H1 (cell line): Measurements from ENCODE around the gene ANKFN1. TPM values are rescaled to one million over a fixed set of nuclear protein-coding genes. Genes with fewer than 3 reads are reported as not detected.

Experiments
- CTCF ChIA-PET: fragments of 300-600 bp; sonication (Branson Sonifier 250); formaldehyde crosslinking; loops from one replicate; lab custom pipeline; 2021; ENCODE audit not compliant: partially characterized antibody; lab: Charles Lee
- POLR2A ChIA-PET: fragments of 300-600 bp; sonication (Branson Sonifier 250); formaldehyde crosslinking; loops from one replicate; lab custom pipeline; 2021; ENCODE audit warnings: inconsistent platforms; ENCODE audit not compliant: partially characterized antibody; lab: Charles Lee
- DNase-seq, 2 experiments: peaks; one replicate each; pipeline versions ENCODE4 v3.0.0 to v3.0.0-alpha.2; 2010 to 2022; ENCODE audit warnings: low spot score in 2 of 2, low read depth in 1 of 2, mixed read lengths in 1 of 2
- FAIRE-seq: peaks from 2 replicates; lab custom pipeline; 2011; peaks lifted over from hg19 to GRCh38; lab: Jason Lieb, UNC
- H2AFZ ChIP-seq: 2 replicates; pipeline ENCODE4 v1.8.1; 2012; ENCODE audit warnings: low read length, inconsistent platforms
- H2AK5ac ChIP-seq: 2 replicates; pipeline ENCODE4 v1.6.1; 2013; ENCODE audit warnings: low read depth, low read length
- H2BK120ac ChIP-seq: replicated peaks from 2 replicates; pipeline ENCODE3; 2013; ENCODE audit warnings: low read depth, low read length, inconsistent platforms
- H2BK12ac ChIP-seq: 2 replicates; pipeline ENCODE4 v1.6.1; 2013; ENCODE audit warnings: low read depth, low read length
- H2BK15ac ChIP-seq: 2 replicates; pipeline ENCODE4 v1.6.1; 2013; ENCODE audit warnings: low read length
- H2BK20ac ChIP-seq: 2 replicates; pipeline ENCODE4 v1.6.1; 2013; ENCODE audit warnings: low read length
- H2BK5ac ChIP-seq: 2 replicates; pipeline ENCODE4 v1.6.1; 2013; ENCODE audit warnings: low read depth, low read length
- H3K14ac ChIP-seq: 2 replicates; pipeline ENCODE4 v1.6.1; 2013; ENCODE audit warnings: inconsistent platforms; ENCODE audit not compliant: insufficient read length
- H3K18ac ChIP-seq: 2 replicates; pipeline ENCODE4 v1.6.1; 2013; ENCODE audit warnings: low read length; ENCODE audit errors: extremely low read depth
- H3K23ac ChIP-seq: 2 replicates; pipeline ENCODE4 v1.6.1; 2013; ENCODE audit warnings: inconsistent platforms; ENCODE audit not compliant: insufficient read length
- H3K23me2 ChIP-seq: 2 replicates; pipeline ENCODE4 v1.6.1; 2013; ENCODE audit warnings: low read depth, low read length
- H3K27ac ChIP-seq: 2 replicates; pipeline ENCODE4 v1.6.1; 2011; ENCODE audit warnings: low read depth, low read length, inconsistent platforms
- H3K27me3 ChIP-seq, 4 experiments: replicated peaks in 1 of 4; 1 replicate in 1 of 4; 2 replicates in 3 of 4; pipeline versions ENCODE4 v1.6.1 to v1.8.1; 2011 to 2013; ENCODE audit warnings: low read length in 3 of 4, mild to moderate bottlenecking in 3 of 4, inconsistent platforms in 2 of 4, mixed read lengths in 2 of 4, moderate library complexity in 1 of 4; ENCODE audit not compliant: control insufficient read depth in 3 of 4, insufficient read depth in 3 of 4; ENCODE audit errors: extremely low read depth in 1 of 4
- H3K36me3 ChIP-seq, 4 experiments: 2 replicates each; pipeline versions ENCODE4 v1.6.1 to v1.8.1; 2011 to 2013; ENCODE audit warnings: mild to moderate bottlenecking in 4 of 4, low read length in 3 of 4, moderate library complexity in 2 of 4, control low read depth in 1 of 4, inconsistent platforms in 1 of 4; ENCODE audit not compliant: insufficient read depth in 4 of 4, control insufficient read depth in 2 of 4
- H3K4ac ChIP-seq: replicated peaks from 2 replicates; pipeline ENCODE3; 2013; ENCODE audit warnings: low read length, low read depth, mixed read lengths, inconsistent platforms; ENCODE audit not compliant: insufficient read length
- H3K4me1 ChIP-seq, 4 experiments: replicated peaks in 1 of 4; 1 replicate in 1 of 4; 2 replicates in 3 of 4; pipeline versions ENCODE4 v1.6.1 to v1.8.1; 2011 to 2013; ENCODE audit warnings: low read length in 3 of 4, inconsistent platforms in 2 of 4, mixed read lengths in 1 of 4; ENCODE audit not compliant: insufficient read depth in 4 of 4, control insufficient read depth in 3 of 4
- H3K4me2 ChIP-seq, 2 experiments: 2 replicates each; pipeline versions ENCODE4 v1.6.1 to v1.8.1; 2011 to 2013; ENCODE audit warnings: low read depth in 2 of 2, low read length in 2 of 2, control low read depth in 1 of 2, inconsistent platforms in 1 of 2, mild to moderate bottlenecking in 1 of 2; ENCODE audit not compliant: insufficient read depth in 1 of 2
- H3K4me3 ChIP-seq, 4 experiments: fragments of 200-600, 300-600 bp in 1 of 4; sonication (generic), shearing (Covaris generic), sonication (Bioruptor Twin) in 1 of 4; 2 replicates each; pipeline versions ENCODE4 v1.5.1 to v1.8.1; 2011 to 2016; ENCODE audit warnings: low read length in 4 of 4, low read depth in 3 of 4, control low read depth in 2 of 4, inconsistent platforms in 2 of 4, mild to moderate bottlenecking in 2 of 4, mixed read lengths in 1 of 4, moderate library complexity in 1 of 4; ENCODE audit not compliant: insufficient read depth in 2 of 4; ENCODE audit errors: extremely low read depth in 1 of 4
- H3K56ac ChIP-seq: replicated peaks from 2 replicates; pipeline ENCODE3; 2013; ENCODE audit warnings: low read depth, mild to moderate bottlenecking, mixed read lengths, low read length, inconsistent platforms; ENCODE audit not compliant: insufficient read length
- H3K79me1 ChIP-seq: 2 replicates; pipeline ENCODE4 v1.6.1; 2013; ENCODE audit warnings: low read depth, low read length, control low read depth
- H3K79me2 ChIP-seq, 2 experiments: 2 replicates each; pipeline versions ENCODE4 v1.6.1 to v1.8.1; 2012 to 2013; ENCODE audit warnings: low read length in 2 of 2, mild to moderate bottlenecking in 2 of 2, inconsistent platforms in 1 of 2; ENCODE audit not compliant: insufficient read depth in 2 of 2, control insufficient read depth in 1 of 2
- H3K9ac ChIP-seq, 4 experiments: replicated peaks in 1 of 4; 1 replicate in 1 of 4; 2 replicates in 3 of 4; pipeline versions ENCODE4 v1.6.1 to v1.8.1; 2011 to 2013; ENCODE audit warnings: low read depth in 3 of 4, low read length in 3 of 4, control low read depth in 2 of 4, mild to moderate bottlenecking in 2 of 4, moderate library complexity in 2 of 4, inconsistent platforms in 1 of 4; ENCODE audit errors: extremely low read depth in 1 of 4
- H3K9me3 ChIP-seq, 2 experiments: 2 replicates each; pipeline versions ENCODE4 v1.6.1 to v1.8.1; 2012 to 2013; ENCODE audit warnings: mild to moderate bottlenecking in 2 of 2, moderate library complexity in 2 of 2, control low read depth in 1 of 2, inconsistent platforms in 1 of 2, low read depth in 1 of 2, low read length in 1 of 2, mixed read lengths in 1 of 2; ENCODE audit not compliant: insufficient read depth in 2 of 2
- H4K20me1 ChIP-seq, 2 experiments: replicated peaks in 1 of 2; 2 replicates each; pipeline versions ENCODE3 to v1.8.1; 2011 to 2013; ENCODE audit warnings: inconsistent platforms in 2 of 2, low read length in 2 of 2, mild to moderate bottlenecking in 1 of 2; ENCODE audit not compliant: insufficient read depth in 2 of 2, control insufficient read depth in 1 of 2
- H4K5ac ChIP-seq: 2 replicates; pipeline ENCODE4 v1.6.1; 2013; ENCODE audit warnings: low read length, low read depth, mixed read lengths, inconsistent platforms; ENCODE audit not compliant: insufficient read length
- H4K8ac ChIP-seq: 2 replicates; pipeline ENCODE4 v1.8.0; 2013; ENCODE audit warnings: mild to moderate bottlenecking, moderate library complexity, low read length, inconsistent platforms; ENCODE audit not compliant: insufficient read depth; ENCODE audit errors: extremely low read depth
- H4K91ac ChIP-seq: replicated peaks from 2 replicates; pipeline ENCODE3; 2013; ENCODE audit warnings: low read length, mixed read lengths, inconsistent platforms; ENCODE audit not compliant: insufficient read length
- CBX5 ChIP-seq: fragments of 300-800, 300-1000 bp; sonication (generic); IDR thresholded peaks from 2 replicates; pipeline ENCODE4 v1.7.1; 2016; ENCODE audit warnings: antibody characterized with exemption, low read length, low read depth
- E2F6 ChIP-seq: IDR thresholded peaks from 2 replicates; pipeline ENCODE4 v1.6.1; 2012; ENCODE audit warnings: inconsistent platforms
- EP300 ChIP-seq, 2 experiments: IDR thresholded peaks; 1 replicate in 1 of 2; 2 replicates in 1 of 2; pipeline ENCODE4 v1.6.1; 2011 to 2012; ENCODE audit warnings: low read depth in 2 of 2, low read length in 2 of 2, mild to moderate bottlenecking in 2 of 2, borderline replicate concordance in 1 of 2, inconsistent platforms in 1 of 2, moderate library complexity in 1 of 2
- GABPA ChIP-seq: IDR thresholded peaks from 2 replicates; pipeline ENCODE4 v1.6.1; 2011; ENCODE audit warnings: mild to moderate bottlenecking, low read length, moderate library complexity, borderline replicate concordance; ENCODE audit not compliant: insufficient read depth
- KDM4A ChIP-seq: IDR thresholded peaks from one replicate; pipeline ENCODE4 v1.7.1; 2012; ENCODE audit warnings: low read depth, mild to moderate bottlenecking, moderate library complexity, low read length, inconsistent platforms; ENCODE audit not compliant: severe bottlenecking
- RAD21 ChIP-seq, 2 experiments: IDR thresholded peaks in 1 of 2; conservative IDR thresholded peaks in 1 of 2; 2 replicates each; pipeline ENCODE4 v1.6.1; 2011; ENCODE audit warnings: low read depth in 2 of 2, low read length in 2 of 2, improper control_type of control experiment in 1 of 2, inconsistent platforms in 1 of 2, mild to moderate bottlenecking in 1 of 2, moderate library complexity in 1 of 2
- RFX5 ChIP-seq: IDR thresholded peaks from 2 replicates; pipeline ENCODE4 v1.6.1; 2011; ENCODE audit warnings: low read depth, low read length, improper control_type of control experiment, borderline replicate concordance
- SIRT6 ChIP-seq: IDR thresholded peaks from one replicate; pipeline ENCODE4 v1.7.1; 2012; ENCODE audit warnings: low read length, inconsistent platforms
- TEAD4 ChIP-seq: IDR thresholded peaks from 2 replicates; pipeline ENCODE4 v1.6.1; 2012; ENCODE audit warnings: low read depth, low read length, inconsistent platforms, mixed read lengths
- WGBS, 2 experiments: shearing (Covaris generic) in 1 of 2; methylation state at CpG; one replicate each; pipeline versions ENCODE4 v1.1.6 to v1.1.7; 2013 to 2015; ENCODE audit warnings: low lambda C conversion rate in 2 of 2, mixed read lengths in 2 of 2, inconsistent platforms in 1 of 2, low coverage in 1 of 2, missing lambda C conversion rate in 1 of 2; ENCODE audit not compliant: insufficient replicate concordance in 2 of 2, insufficient coverage in 1 of 2, insufficient read length in 1 of 2; ENCODE audit errors: extremely low coverage in 1 of 2, missing lambda C conversion rate in 1 of 2; 5-methylcytosine and 5-hydroxymethylcytosine counted together
- polyA plus RNA-seq, 7 experiments: library from polyadenylated mRNA; depleted of rRNA in 3 of 7; stranded (reverse) in 5 of 7; unstranded in 2 of 7; fragments of >200 nt in 5 of 7; fragments of 200-250 nt in 2 of 7; gene quantifications; 1 replicate in 5 of 7; 2 replicates in 1 of 7; 4 replicates in 1 of 7; pipeline versions ENCODE4 v1.2.1 to v1.2.3, GENCODE V29; 2011 to 2013; ENCODE audit warnings: missing spikeins in 2 of 7, mixed read lengths in 2 of 7
- total RNA-seq: library from RNA; stranded (reverse); fragmentation: NEBNext Ultra II Directional; extraction: Animal tissue kit (Norgen Biotek cat#: 25700); gene quantifications from 2 replicates; pipeline ENCODE4 v1.2.1, GENCODE V29; 2021
- TF ChIP-seq, protein P1 (sequence below): IDR thresholded peaks from 2 replicates; pipeline ENCODE4 v1.6.1; 2011; ENCODE audit warnings: low read length, improper control_type of control experiment

ANKFN1 gene
- total and polyA plus RNA-seq, 2 of the 8 experiments (the other 6 are each of a cell fraction or from before 2014, with no cell fraction given) = not detected

DNA sequence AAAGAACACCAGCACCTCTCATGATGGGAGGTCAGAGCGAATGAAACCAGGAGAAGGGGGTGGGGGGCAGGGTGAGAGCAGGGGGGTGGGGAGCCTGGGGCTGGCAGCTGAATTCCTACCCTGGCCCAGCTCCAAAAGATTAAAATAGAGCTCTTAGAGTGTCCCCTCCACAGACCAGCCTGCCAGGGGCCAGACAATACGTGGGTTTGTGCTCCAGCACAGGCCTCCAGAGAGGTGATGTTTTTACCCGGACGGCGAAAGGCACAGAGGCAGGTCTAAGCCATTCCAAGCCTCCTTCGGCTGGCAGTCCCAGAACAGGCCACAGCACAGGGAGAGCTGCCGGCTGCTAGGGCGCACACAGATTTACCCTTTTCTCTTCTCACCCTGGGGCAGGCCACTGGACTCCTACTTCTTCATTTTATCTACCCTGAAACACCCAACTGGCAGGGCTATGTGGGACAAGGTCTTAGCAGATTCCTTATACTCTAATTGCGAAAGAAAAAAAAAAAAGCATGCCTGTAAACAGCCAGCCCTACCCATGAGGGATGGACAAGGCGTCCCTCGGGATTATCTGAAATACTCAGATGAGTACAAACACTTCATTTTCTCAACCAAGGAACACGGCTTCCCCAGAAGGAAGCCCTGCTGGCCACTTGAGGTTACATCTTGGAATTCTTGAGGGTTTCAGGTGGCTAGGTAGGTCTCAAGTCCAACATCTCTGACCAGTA is 368.3 kb downstream of the ANKFN1 start:
- no peak overlapping the region; the same call in 1 of the 2 replicates for H2BK20ac ChIP-seq
- no peak overlapping the region for H3K9ac ChIP-seq
- H3K79me2 ChIP-seq = no peaks in the 10 kb centered on the region
- no peak overlapping the region for H3K27ac ChIP-seq
- no peak overlapping the region for H3K4me3 ChIP-seq
- no peak overlapping the region for H3K14ac ChIP-seq
- H2AFZ ChIP-seq = peak overlapping the region; percentile 63; the same call in 1 of the 2 replicates
- no peak overlapping the region for H2BK5ac ChIP-seq
- H3K23me2 ChIP-seq = no peaks in the 10 kb centered on the region
- no peak overlapping the region for H3K4ac ChIP-seq
- H2BK15ac ChIP-seq = no peak overlapping the region
- H4K5ac ChIP-seq = no peak overlapping the region
- H3K4me2 ChIP-seq = no peak overlapping the region; a peak in 1 of 4 replicates
- WGBS, 2 experiments = 81% methylated on average over 11 of the region's 12 CpGs; no CpG with 5 or more reads in 1 of the 2 experiments
- H2AK5ac ChIP-seq = no peak overlapping the region
- H3K27me3 ChIP-seq = no peaks in the 10 kb centered on the region
- H4K8ac ChIP-seq = no peak overlapping the region
- no peak overlapping the region for H3K23ac ChIP-seq
- ChIA-PET CTCF (interaction anchor here (0.7 to 2.3 kb wide), 3 partner anchors 22 to 573 kb away, joined by 3 to 7 read pairs (median 5); no protein-coding TSS in a partner anchor), POLR2A (no interaction called here)
- no peaks in the 10 kb centered on the region; a peak in 1 of 8 replicates for H3K36me3 ChIP-seq
- DNase-seq (peak in 1 of 2 experiments; percentile 49), FAIRE-seq (no peak)
- H2BK12ac ChIP-seq = no peak overlapping the region
- H3K4me1 ChIP-seq = peaks cover 0 to 2% (median 0%) of the 10 kb centered on the region in 4 experiments; a peak in 2 of 7 replicates
- no peak overlapping the region for H3K18ac ChIP-seq
- no peak overlapping the region for H2BK120ac ChIP-seq
- H3K56ac ChIP-seq = no peak overlapping the region
- no peaks in the 10 kb centered on the region for H3K79me1 ChIP-seq
- no peaks in the 10 kb centered on the region for H4K20me1 ChIP-seq
- no peak overlapping the region for H4K91ac ChIP-seq
- no peaks in the 10 kb centered on the region for H3K9me3 ChIP-seq
- TF ChIP-seq EP300 (IDR thresholded peaks at IDR 0.05; ENCODE audit: borderline replicate concordance in 1 of 2, low read depth in 2 of 2, low read length in 2 of 2) = no peak
- no peak for TF ChIP-seq TEAD4
- no peak for TF ChIP-seq RAD21 (IDR thresholded peaks at IDR 0.05 in 1 of 2, conservative IDR thresholded peaks at IDR 0.05 in 1 of 2; ENCODE audit: low read depth in 2 of 2, low read length in 2 of 2)
- no peak for TF ChIP-seq KDM4A
- no peak for TF ChIP-seq GABPA
- no peak for TF ChIP-seq E2F6
- TF ChIP-seq CBX5 = no peak
- TF ChIP-seq RFX5 = no peak
- TF ChIP-seq, protein P1, sequence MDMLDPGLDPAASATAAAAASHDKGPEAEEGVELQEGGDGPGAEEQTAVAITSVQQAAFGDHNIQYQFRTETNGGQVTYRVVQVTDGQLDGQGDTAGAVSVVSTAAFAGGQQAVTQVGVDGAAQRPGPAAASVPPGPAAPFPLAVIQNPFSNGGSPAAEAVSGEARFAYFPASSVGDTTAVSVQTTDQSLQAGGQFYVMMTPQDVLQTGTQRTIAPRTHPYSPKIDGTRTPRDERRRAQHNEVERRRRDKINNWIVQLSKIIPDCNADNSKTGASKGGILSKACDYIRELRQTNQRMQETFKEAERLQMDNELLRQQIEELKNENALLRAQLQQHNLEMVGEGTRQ = no peak
- TF ChIP-seq SIRT6 = no peak
